GM10248 (cell line): Measurements from ENCODE around the gene SETBP1.

Experiments used
- CTCF ChIA-PET: fragments of 300-600 bp; sonication (Branson Sonifier 250); formaldehyde crosslinking; extraction: SDS; loops from one replicate; lab custom pipeline; 2021; ENCODE audit warnings: antibody characterized with exemption; lab: Yijun Ruan, JAX
- POLR2A ChIA-PET: fragments of 350-650 bp; sonication (Branson Sonifier 250); formaldehyde crosslinking; extraction: SDS; loops from one replicate; lab custom pipeline; 2020; ENCODE audit warnings: antibody characterized with exemption; lab: Yijun Ruan, JAX
- DNase-seq: peaks from one replicate; pipeline ENCODE4 v3.0.0; 2012; ENCODE audit errors: extremely low spot score
- TF ChIP-seq, protein P1 (sequence below): IDR thresholded peaks from 2 replicates; pipeline ENCODE4 v1.5.1; 2012; ENCODE audit warnings: mild to moderate bottlenecking, low read depth; ENCODE audit errors: extremely low read depth, missing control alignments, control extremely low read depth

Gene SETBP1

DNA sequence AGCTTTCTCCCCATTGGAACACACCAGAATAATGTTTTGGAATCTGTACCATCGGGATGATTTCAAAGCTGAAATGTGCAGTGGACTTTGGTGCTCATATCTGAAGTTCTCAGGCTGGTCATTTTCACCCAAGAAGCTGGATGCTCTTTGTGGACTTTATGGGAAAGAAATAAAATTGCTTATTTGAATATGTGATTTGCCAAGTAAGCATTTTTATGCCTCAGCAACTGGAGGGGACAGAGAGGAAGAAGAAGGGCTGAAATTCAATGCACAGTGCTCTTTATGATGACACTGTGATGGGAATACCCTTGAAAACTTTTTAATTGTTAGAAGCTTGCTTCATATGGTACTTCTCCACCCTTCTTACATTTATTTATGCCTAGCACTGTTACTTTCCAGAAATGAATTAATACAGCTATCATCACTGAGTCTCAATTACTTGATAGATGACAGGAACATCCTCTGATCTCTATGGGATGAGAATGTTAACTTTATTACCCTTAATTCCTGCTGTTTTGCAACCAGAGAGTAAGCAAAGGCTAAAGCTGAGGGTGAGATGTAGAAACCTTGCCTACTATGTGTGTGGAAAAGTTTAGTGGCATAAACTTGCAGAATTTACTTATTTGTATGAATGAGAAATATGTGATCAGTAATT lies 23.6 kb downstream of the SETBP1 start:
- ChIA-PET CTCF (interaction anchor here (0.7 to 1.9 kb wide), 3 partner anchors 10 to 19 kb away, joined by 3 to 7 read pairs (median 5); no protein-coding TSS in a partner anchor), POLR2A (no interaction called here)
- DNase-seq = no peak
- TF ChIP-seq, protein P1, sequence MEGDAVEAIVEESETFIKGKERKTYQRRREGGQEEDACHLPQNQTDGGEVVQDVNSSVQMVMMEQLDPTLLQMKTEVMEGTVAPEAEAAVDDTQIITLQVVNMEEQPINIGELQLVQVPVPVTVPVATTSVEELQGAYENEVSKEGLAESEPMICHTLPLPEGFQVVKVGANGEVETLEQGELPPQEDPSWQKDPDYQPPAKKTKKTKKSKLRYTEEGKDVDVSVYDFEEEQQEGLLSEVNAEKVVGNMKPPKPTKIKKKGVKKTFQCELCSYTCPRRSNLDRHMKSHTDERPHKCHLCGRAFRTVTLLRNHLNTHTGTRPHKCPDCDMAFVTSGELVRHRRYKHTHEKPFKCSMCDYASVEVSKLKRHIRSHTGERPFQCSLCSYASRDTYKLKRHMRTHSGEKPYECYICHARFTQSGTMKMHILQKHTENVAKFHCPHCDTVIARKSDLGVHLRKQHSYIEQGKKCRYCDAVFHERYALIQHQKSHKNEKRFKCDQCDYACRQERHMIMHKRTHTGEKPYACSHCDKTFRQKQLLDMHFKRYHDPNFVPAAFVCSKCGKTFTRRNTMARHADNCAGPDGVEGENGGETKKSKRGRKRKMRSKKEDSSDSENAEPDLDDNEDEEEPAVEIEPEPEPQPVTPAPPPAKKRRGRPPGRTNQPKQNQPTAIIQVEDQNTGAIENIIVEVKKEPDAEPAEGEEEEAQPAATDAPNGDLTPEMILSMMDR = no peak

DNA sequence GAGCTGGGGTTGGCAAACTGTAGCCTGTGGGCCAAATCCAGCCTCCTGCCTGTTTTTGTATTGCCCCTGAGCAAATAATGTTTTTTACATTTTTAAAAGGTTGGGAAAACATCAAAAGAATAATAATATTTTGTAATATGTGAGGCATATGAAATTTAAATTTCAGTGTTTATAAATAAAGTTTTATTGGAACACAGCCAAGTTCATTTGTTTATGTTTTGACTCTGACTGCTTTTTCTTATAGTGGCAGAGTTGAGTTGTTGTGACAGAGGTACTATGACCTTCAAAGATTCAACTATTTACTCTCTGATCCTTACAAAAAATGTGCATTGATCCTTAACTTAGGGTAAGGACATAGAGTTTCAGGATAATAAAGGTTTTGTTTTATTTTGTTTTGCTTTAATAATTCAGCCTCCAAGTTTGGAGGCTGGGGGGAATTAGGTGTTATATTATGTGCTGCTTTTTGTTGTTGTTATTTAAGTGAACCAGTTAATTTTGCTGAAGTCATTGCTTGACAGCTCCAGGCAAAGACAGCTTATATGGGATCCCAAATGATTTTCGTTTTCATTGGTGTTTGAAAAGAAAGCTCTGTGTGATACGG lies 24.5 kb downstream of the SETBP1 start:
- TF ChIP-seq, protein P1 = no peak
- DNase-seq = no peak
- POLR2A ChIA-PET = no interaction called here
- CTCF ChIA-PET = interaction anchor here (0.6 to 1.9 kb wide), 3 partner anchors 10 to 18 kb away, joined by 3 to 7 read pairs (median 5); no protein-coding TSS in a partner anchor

DNA sequence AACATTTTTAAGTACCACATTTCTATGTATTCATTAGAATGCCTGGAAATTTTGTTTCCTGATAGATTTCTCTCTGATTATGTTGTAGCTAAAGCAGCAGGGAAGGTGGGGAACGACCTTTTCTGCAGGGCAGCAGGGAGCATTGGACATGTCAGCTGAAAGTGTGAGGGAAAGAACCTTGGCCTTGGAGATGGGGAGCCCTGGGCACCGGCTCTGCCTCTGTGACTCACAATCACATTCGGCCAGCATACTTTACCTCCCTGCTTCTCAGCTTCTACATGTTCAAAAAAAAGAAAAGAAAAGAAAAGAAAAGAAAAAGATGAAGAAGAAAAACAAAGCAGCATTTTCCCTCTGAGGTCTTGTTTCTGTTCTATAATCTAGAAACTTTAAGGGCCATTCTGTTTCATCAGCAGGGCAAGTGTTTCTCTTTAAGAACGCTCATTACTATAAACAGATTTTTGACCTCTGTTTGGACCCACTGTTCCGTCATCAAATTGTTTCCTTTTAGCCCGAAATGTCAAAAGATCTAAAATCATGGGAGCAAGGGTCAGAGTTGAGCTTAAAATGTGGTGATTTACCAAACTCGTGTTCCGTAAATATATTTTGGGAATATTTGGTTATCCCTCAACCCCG lies 27.9 kb downstream of the SETBP1 start:
- ChIA-PET POLR2A (no interaction called here), CTCF (interaction anchor here (0.8 to 1.6 kb wide), 4 partner anchors 9 to 17 kb away, joined by 3 to 4 read pairs (median 4); no protein-coding TSS in a partner anchor)
- TF ChIP-seq, protein P1 = no peak
- DNase-seq = no peak

DNA sequence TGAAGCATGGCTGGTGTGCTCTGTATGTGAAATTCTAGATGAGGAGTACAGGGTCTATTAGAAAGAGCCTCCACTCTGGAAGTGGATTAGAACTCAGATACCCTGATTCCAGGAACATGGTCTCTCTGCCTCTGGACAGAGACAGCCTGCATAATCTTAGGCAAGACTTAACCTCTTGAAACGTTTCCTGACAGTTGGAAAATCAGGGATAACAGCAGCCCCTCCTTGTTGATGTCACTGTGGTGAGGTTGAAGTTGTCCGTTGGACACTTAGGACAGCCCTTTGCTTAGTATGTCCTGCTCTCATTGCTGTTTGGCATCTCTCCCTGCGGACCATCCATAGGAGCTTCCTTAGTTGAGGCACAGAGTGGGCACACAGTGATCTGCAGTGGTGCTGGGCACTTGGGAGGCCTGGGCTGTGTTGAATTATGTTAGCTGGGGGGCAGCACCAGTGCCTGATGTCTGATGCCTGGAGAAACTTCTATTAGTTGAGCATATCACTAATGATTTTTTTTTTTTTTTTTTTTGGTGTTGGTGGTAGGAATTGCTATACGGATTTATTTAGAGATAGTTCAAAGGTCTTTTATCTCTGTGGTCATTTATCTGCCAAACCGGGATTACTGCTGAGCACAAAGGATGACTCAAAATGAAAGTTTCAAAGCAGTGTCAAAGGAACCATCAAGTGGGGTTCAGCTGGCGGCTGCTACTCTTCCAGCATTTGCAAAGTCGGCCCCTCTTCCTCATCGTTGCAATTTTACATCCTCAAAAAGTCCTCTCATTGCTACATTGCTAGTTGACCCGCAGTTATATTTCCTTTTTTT lies 28.8 kb downstream of the SETBP1 start:
- DNase-seq = peak; percentile 72
- CTCF ChIA-PET = interaction anchor here (0.6 to 1.8 kb wide), 6 partner anchors 9 to 31 kb away, joined by 3 to 8 read pairs (median 4); no protein-coding TSS in a partner anchor
- POLR2A ChIA-PET = interaction anchor here (0.6 to 0.9 kb wide), 3 partner anchors 9 to 40 kb away, joined by 4 to 7 read pairs (median 5); no protein-coding TSS in a partner anchor
- TF ChIP-seq, protein P1 = no peak

DNA sequence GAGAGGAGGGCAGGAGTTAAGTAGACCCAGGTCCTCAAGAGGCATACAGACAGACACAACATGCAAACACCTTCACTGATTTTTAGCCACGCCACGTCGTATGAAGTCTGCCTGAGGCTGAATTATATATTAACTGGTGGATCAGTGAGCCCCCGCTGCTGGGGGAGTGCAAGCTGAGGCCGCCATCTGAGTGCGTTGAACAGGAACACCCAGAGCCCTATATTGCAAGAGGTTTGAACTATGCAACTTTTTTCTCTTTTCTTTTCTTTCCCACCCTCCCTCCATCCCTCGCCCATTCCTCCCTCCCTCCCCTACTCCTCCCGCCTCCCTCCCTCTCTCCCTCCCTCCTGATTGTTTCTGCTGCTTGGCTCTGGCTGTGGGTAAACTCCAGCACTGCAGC lies 30.2 kb downstream of the SETBP1 start:
- ChIA-PET POLR2A (interaction anchor here (0.6 to 0.7 kb wide), 2 partner anchors 17 to 1081 kb away, joined by 3 to 9 read pairs; no protein-coding TSS in a partner anchor), CTCF (interaction anchor here (1.8 kb wide), 1 partner anchor 10 kb away, joined by 8 read pairs; no protein-coding TSS in a partner anchor)
- TF ChIP-seq, protein P1 = no peak
- DNase-seq = no peak
